Activated T-helper 1 cell treated with anti-CD3 and anti-CD28 coated beads, Interleukin-12 subunit alpha, Interleukin-12 subunit beta, Interleukin-2, Interleukin-4 antibody, amounts not matched to agents 30 ng/mL and 10 ng/mL and 1 ng/mL, durations not matched to agents 14 hours and 24 hours and 36 hours (primary cell): ENCODE results near the gene DTX2. TPM values are rescaled to one million over a fixed set of nuclear protein-coding genes. Genes with fewer than 3 reads are reported as not detected.
"Not testable (repeated sequence)": the region's sequence is repeated elsewhere in the genome, so short reads cannot be mapped to it uniquely, and the experiment has no call there.

Source experiments
- DNase-seq: peaks from one replicate; pipeline ENCODE4 v3.0.0; 2021; ENCODE audit warnings: low spot score
- H3K27ac Mint-ChIP-seq: one replicate; pipeline ENCODE4 v1.8.0; 2021; ENCODE audit warnings: mild to moderate bottlenecking, mixed read lengths
- H3K27me3 Mint-ChIP-seq: one replicate; pipeline ENCODE4 v1.8.0; 2022; ENCODE audit warnings: mild to moderate bottlenecking, moderate library complexity, mixed read lengths; ENCODE audit not compliant: insufficient read depth
- H3K36me3 Mint-ChIP-seq: one replicate; pipeline ENCODE4 v1.8.0; 2021; ENCODE audit warnings: low read depth, mixed read lengths
- H3K4me1 Mint-ChIP-seq: one replicate; pipeline ENCODE4 v1.8.0; 2021; ENCODE audit warnings: low read depth, mixed read lengths
- H3K4me3 Mint-ChIP-seq: one replicate; pipeline ENCODE4 v1.8.0; 2021; ENCODE audit warnings: mild to moderate bottlenecking, moderate library complexity, mixed read lengths
- H3K9me3 Mint-ChIP-seq: one replicate; pipeline ENCODE4 v1.8.0; 2021; ENCODE audit warnings: mixed read lengths
- intact Hi-C: fragments of 100-400 bp; cut with micrococcal nuclease; formaldehyde crosslinking; loops from one replicate; pipeline ENCODE4 v1.15.1; 2024
- total RNA-seq: library from RNA; stranded (reverse); gene quantifications from 2 replicates; pipeline ENCODE4 v1.2.3, GENCODE V29; 2022

Gene DTX2
- total RNA-seq, 1 donor from 2014 or later, result 26.4 TPM

DNA sequence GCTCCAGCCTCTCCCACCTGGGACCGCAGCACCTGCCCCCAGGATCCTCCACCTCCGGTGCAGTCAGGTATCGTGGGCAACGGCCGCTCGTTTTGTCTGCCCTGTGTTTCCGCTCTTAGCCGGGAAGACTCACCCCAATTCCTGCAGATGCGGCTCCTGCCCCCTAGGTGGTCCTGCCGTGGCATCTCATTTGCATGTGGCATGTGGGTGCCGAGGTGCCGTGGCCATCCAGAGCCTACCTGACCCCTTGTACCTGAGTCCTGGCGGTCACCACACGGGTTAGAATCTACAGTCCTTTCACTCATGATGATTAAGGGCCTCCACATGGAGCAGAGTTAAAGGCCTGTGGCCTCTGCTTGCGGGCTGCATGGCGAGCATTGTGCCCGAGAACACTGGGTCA is 21.6 kb downstream of the DTX2 start:
- H3K36me3 Mint-ChIP-seq, H3K27ac Mint-ChIP-seq, DNase-seq, intact Hi-C loops, H3K9me3 Mint-ChIP-seq, H3K4me3 Mint-ChIP-seq, H3K4me1 Mint-ChIP-seq, H3K27me3 Mint-ChIP-seq: not testable (repeated sequence)

DNA sequence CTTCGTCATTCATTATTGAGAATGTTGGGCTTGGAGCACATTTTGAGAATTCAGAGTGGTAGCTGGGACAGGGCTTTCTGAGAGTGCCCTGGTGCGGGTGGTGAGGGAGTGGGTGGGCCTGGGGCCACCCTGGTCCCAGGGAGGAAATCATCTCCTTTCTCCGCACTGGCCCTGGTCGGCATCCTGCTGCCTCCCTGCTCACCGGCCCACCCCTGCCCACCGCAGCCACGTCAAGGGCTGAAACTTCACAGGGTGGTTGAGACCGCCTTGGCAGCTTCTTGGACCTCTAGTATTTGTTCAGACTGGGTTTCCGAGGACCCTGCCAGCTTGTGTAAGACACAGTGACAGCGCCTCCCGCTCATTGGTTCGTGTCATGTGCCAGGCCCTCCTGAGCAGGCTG is 22.9 kb downstream of the DTX2 start:
- H3K36me3 Mint-ChIP-seq, H3K9me3 Mint-ChIP-seq, intact Hi-C loops, H3K27ac Mint-ChIP-seq, H3K27me3 Mint-ChIP-seq, H3K4me3 Mint-ChIP-seq, DNase-seq, H3K4me1 Mint-ChIP-seq: not testable (repeated sequence)

DNA sequence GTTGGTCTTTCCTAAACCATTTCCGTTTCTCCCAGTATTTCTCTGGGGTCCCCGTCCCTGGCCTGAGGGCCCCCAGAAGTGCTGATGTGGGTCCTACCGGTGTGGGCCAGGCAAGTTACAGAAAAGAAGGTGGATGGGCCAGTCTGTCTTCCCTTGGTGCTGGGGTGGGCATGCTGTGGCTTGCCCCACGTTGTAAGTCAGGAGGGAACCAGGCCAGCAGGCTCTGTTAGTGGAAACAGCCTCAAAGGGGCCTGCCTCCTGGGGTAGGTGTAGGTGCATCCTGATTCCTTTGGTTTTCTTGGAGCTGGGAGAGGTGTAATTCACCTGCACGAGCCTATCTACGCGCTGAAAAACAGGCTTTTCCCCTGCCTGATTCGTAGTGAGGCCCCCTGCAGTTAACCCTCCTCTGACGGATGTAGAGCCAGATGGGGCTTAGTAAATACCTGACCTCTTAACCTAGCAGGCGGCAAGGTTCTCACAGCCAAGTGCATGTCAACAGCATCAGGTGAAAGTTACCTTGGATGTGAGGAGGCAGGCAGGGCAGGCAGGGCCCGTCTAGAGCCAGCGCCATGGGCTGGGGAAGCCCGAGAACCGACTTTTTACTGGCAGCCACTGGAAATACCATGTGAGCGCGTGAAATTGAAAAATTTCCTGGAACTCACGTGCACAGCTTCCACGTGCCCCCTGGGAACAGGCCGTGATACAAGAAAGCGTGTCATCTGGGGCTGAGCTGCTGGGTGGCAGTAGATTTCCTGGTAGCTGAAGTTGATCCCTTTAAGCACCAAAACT is 24.5 kb downstream of the DTX2 start:
- H3K36me3 Mint-ChIP-seq, H3K4me1 Mint-ChIP-seq, intact Hi-C loops, H3K9me3 Mint-ChIP-seq, H3K27ac Mint-ChIP-seq, DNase-seq, H3K27me3 Mint-ChIP-seq, H3K4me3 Mint-ChIP-seq: not testable (repeated sequence)

DNA sequence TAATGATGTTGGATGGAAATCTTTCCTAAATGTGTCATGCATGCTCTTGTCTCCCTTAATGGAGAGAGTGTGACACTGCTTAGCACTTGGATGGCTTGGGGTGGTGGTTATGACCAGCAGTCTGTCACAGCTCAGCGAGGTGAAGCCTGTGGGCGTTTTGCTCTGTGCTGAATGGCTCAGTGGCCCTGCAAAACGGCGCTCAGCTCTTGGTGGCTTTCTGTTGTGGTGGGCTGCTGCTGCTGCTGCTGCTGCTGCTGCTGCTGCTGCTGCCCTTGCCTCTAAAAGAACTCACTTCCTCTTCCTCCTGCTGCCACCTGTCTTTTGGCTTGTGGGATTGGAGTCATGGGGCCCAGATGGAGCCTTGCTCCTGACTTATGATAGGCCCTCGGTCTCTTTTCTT is 25.1 kb downstream of the DTX2 start:
- H3K4me1 Mint-ChIP-seq, H3K9me3 Mint-ChIP-seq, intact Hi-C loops, H3K36me3 Mint-ChIP-seq, H3K27me3 Mint-ChIP-seq: not testable (repeated sequence)
- DNase-seq, result peak; percentile 24
- H3K4me3 Mint-ChIP-seq, result peak overlapping the region; percentile 49
- peak overlapping the region; percentile 74 for H3K27ac Mint-ChIP-seq

DNA sequence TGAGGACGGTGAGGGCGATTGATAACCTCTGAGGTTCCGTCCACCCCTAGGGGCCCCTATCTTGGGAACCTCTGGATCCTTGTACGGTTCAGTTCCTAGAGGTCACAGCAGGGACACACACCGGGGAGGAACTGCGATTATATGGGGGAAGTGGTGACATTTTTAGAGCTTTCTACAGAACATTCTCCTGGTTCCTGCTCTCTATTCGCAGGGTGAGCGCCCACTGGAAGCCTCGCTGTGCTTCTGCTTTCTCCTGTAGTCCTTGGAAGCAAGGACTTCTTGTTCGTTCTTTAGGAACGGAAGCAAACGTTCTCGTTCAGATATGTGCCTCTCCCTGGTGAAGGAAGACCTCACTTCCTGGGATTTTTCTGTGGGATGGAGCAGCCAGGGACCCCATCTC is 26.5 kb downstream of the DTX2 start:
- H3K27me3 Mint-ChIP-seq, H3K9me3 Mint-ChIP-seq, H3K4me3 Mint-ChIP-seq, DNase-seq, intact Hi-C loops, H3K27ac Mint-ChIP-seq, H3K4me1 Mint-ChIP-seq, H3K36me3 Mint-ChIP-seq: not testable (repeated sequence)

DNA sequence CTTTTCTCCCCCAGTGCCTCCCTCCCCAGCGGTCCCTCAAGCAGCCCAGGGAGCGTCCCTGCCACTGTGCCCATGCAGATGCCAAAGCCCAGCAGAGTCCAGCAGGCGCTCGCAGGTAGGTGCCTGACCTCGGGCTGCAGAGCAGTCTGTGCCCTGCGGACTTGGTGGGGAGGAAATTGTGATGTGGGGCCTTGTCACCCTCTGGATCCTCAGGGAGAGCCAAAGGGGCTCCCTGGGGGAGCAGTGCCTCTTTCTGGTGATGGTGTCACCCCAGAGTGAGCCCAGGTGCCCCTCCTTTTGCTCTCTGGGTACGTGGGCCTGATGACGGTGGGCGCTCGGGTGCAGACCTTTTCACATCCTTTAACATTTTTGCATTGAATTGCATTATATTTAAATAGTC is 30.6 kb downstream of the DTX2 start:
- intact Hi-C loops, H3K27me3 Mint-ChIP-seq, H3K9me3 Mint-ChIP-seq, DNase-seq, H3K4me3 Mint-ChIP-seq, H3K36me3 Mint-ChIP-seq, H3K4me1 Mint-ChIP-seq, H3K27ac Mint-ChIP-seq: not testable (repeated sequence)

DNA sequence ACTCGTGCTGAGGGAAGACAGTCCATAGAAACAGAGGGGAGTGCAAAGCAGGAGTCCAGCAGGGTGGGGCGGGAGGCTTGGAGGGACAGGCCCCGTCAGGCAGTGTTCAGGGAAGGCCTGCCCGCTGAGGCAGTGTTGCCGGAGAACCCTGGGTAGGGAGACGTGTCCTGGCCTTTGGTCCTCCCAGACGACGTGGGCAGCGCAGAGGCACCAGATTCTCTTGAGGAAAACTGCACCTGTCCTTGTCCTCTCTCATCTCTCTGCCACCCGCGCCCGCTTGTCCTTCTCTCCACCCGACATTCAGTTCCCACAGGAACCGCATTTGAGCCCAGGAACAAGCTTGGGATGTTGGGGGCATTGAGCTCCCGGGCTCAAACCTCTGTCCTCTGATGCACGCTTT is 34.2 kb downstream of the DTX2 start:
- H3K36me3 Mint-ChIP-seq, H3K4me1 Mint-ChIP-seq, H3K4me3 Mint-ChIP-seq, DNase-seq, H3K27ac Mint-ChIP-seq, H3K9me3 Mint-ChIP-seq, H3K27me3 Mint-ChIP-seq, intact Hi-C loops: not testable (repeated sequence)

DNA sequence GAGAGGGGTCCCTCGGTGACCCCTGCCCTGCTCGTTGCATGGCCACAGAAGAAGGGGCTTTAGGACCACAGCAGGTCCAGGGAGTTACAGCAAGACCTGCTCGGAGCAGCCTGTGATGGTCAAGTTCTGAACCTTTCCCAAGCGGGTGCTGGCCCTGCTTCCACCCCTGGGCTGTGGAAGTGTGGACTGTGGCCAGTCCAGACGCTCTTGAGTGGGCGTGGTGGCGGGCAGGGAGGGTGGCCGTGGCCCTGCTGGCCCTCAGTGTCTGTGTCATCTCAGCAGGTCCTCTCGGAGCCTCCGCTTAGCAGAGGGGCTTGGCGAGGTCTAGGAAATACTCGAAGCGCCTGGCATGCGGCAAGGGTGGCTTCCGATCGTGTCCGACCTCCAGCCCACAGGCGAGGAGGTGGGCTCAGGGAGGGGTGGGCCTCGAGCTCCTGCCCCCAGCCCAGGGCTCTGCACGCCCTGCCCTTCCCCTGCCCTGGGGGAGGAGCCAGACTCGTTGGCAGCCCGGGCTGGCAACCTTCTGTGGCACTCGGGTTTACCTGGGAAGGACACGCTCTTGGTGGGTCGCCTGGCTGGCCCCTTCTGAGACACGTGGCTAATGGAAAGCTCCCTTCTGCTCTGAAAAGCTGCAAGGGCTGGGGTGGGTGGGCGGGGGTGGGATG is 36.5 kb downstream of the DTX2 start:
- H3K27me3 Mint-ChIP-seq, H3K4me3 Mint-ChIP-seq, DNase-seq, H3K4me1 Mint-ChIP-seq, intact Hi-C loops, H3K9me3 Mint-ChIP-seq, H3K27ac Mint-ChIP-seq, H3K36me3 Mint-ChIP-seq: not testable (repeated sequence)

DNA sequence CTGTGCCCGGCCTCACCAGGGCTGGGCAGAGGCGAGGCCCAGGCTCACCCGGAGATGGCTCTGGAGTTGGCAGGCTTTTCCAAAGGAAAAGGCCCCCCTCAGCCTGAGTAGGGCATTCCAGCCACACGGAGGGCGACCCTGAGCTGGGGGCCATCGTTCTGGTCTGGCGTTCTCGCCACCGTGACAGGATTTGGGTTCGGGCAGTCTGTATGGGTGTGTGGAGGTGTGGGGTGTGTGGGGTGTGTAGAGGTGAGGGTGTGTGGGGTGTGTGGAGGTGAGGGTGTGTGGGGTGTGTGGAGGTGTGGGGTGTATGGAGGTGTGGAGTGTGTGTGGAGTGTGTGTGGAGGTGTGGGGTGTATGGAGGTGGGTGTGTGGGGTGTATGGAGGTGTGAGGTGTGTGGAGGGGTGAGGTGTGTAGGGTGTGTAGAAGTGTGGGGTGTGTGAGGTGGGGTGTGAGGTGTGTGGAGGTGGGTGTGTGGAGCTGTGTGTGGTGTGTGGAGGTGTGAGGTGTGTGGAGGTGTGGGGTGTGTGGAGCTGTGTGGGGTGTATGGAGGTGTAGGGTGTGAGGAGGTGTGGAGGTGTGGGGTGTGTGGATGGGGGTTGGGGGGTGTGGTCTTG is 37.2 kb downstream of the DTX2 start:
- H3K4me1 Mint-ChIP-seq, H3K27ac Mint-ChIP-seq, H3K4me3 Mint-ChIP-seq, H3K27me3 Mint-ChIP-seq, H3K36me3 Mint-ChIP-seq, H3K9me3 Mint-ChIP-seq, DNase-seq, intact Hi-C loops: not testable (repeated sequence)

DNA sequence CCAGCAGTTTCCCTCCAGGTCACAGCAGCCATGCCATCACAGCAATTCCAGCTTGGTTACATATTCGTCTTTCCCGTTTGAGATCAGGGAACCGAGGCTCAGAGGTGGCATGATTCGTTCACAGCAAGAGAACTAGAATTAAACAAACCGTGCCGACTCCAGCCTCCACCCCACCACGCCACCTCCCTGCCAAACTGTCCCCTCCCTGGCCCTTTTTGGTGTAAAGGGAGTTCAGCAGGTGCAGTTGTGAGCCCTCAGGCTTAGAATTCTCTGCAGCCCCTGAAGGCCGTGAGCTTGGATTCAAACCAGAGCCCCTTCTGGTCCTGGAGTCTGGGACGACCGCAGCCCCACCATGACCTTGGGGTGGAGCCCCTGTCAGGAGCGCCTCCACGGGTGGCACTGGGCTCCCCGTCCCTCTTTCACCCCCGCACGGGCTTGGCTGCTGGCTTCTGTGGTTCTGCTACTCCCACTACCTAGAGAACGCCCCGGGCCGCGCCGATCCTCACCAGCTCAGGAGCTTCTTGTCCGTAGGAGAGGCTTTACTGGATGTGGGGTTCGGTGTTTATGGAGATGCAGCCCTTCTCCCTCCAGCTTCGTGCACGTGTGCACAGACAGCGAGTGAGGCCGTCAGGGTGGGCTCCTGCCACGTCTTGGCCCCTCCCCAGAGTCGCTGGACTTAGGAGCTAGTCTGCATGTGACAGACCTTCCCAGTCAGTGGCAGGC is 37.9 kb downstream of the DTX2 start:
- not testable (repeated sequence) for H3K9me3 Mint-ChIP-seq

DNA sequence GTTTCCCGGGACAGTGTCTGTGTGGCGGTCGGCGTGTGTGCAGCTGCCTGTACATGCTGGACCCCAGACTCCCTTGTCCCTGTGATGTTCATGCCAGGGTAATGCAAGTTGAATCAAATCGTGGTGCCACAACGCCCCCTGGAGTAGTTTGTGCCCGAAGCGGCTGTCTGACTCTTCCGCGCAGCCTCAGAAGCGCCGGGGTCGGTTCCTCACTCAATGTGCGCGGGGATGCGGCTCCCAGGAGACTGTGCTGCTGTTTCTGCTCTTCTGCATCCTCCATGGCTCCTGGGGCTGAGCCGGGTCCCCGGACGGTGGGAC is 38.4 kb downstream of the DTX2 start:
- not testable (repeated sequence) for H3K4me1 Mint-ChIP-seq, H3K9me3 Mint-ChIP-seq, H3K4me3 Mint-ChIP-seq, H3K36me3 Mint-ChIP-seq, H3K27me3 Mint-ChIP-seq, H3K27ac Mint-ChIP-seq, DNase-seq
- intact Hi-C loops, result loop anchor here (10.0 kb wide), 1 partner anchor 495 kb away; no protein-coding TSS in a partner anchor

More for the DNA sequence above, 37.9 kb downstream of the DTX2 start:
- H3K27me3 Mint-ChIP-seq, H3K27ac Mint-ChIP-seq, H3K4me3 Mint-ChIP-seq, DNase-seq, H3K4me1 Mint-ChIP-seq, intact Hi-C loops, H3K36me3 Mint-ChIP-seq: not testable (repeated sequence)

DNA sequence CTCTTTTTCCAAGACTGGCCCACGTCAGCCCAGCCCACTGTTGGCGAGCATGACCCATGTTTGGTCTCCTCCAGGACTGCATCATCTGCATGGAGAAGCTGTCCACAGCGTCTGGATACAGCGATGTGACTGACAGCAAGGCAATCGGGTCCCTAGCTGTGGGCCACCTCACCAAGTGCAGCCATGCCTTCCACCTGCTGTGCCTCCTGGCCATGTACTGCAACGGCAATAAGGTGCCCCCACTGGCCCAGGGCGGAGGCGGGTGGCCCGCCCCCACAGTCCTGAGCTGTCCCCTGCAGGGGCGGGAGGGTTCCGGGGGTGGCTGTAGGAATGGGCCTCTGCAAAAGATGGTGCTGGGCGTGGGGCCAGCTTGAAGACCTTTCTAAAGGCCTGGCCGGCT is 40.7 kb downstream of the DTX2 start:
- not testable (repeated sequence) for H3K27me3 Mint-ChIP-seq, H3K27ac Mint-ChIP-seq, H3K36me3 Mint-ChIP-seq, DNase-seq, H3K9me3 Mint-ChIP-seq, H3K4me3 Mint-ChIP-seq, H3K4me1 Mint-ChIP-seq
- intact Hi-C loops, result loop anchor here (10.0 kb wide), 1 partner anchor 493 kb away; no protein-coding TSS in a partner anchor

DNA sequence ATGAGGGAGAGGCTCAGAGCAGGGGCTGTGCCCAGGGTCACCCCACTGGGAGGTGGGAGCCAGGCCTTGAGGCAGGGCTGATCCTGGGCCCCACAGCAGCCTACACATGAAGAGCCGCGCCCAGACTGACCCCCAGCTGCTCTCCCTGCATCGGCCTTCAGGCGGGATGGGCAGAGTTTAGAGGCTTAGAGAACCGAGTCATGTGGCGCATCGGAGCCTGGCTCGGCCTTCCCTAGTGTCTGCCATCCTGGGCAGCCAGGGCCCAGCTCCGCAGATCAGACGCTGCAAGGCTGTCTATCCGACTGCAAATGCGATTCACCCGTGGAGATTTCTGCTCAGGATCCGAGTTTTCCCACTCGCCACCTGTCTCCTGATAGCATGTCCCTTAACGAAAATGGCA is 41.3 kb downstream of the DTX2 start:
- not testable (repeated sequence) for H3K9me3 Mint-ChIP-seq, H3K36me3 Mint-ChIP-seq, DNase-seq, H3K4me3 Mint-ChIP-seq, H3K4me1 Mint-ChIP-seq, H3K27me3 Mint-ChIP-seq, H3K27ac Mint-ChIP-seq
- intact Hi-C loops, result loop anchor here (10.0 kb wide), 1 partner anchor 492 kb away; no protein-coding TSS in a partner anchor
